ENCODE results near the gene CRHR2. TPM values are rescaled to one million over a fixed set of nuclear protein-coding genes. Genes with fewer than 3 reads are reported as not detected.

Gene CRHR2
- total and polyA plus RNA-seq, 4 donors: 0.02 to 0.20 TPM; not detected in 2

DNA sequence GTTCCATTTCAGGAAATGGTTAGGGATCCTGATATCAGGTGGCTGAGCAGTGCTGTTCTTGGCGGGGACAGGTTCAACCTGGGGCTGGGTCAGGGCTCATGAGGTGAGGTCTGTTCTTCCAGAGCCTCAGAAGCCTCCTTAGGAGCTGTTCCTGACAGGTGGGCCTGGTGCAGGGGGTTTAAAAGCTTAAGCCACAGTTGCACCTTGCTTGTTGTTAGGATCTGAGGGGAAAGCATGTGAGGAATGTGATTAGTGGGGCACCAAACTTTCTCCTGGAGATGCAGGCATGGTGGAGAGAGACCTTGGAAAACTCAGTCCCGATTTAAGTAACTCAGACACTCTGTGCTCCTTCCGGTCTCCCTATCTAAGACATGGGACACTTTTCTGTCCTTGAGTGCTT, 18.7 kb upstream of the CRHR2 start:
- Histone ChIP-seq H3K36me3 (ENCODE audit: control insufficient read depth in 4 of 4, insufficient read depth in 4 of 4, low read length in 4 of 4) (no peaks in the 10 kb centered on the region), H3K4me1 (ENCODE audit: control insufficient read depth in 5 of 5, insufficient read depth in 5 of 5, low read length in 5 of 5) (peaks cover 0 to 14% (median 0%) of the 10 kb centered on the region in 5 donors), H3K4me3 (no peak overlapping the region), H3K9me3 (ENCODE audit: control insufficient read depth in 4 of 4, insufficient read depth in 3 of 4, low read length in 3 of 4) (no peaks in the 10 kb centered on the region), H3K27me3 (ENCODE audit: control insufficient read depth in 3 of 3, insufficient read depth in 3 of 3, low read length in 2 of 3) (no peaks in the 10 kb centered on the region), H3K27ac (ENCODE audit: low read depth in 1 of 2, low read length in 1 of 2) (no peak overlapping the region), H3K9ac (ENCODE audit: insufficient read depth in 1 of 2, low read length in 2 of 2) (no peak overlapping the region)
- WGBS, 2 donors: 76 to 83% methylated on average over 3 of the region's 3 CpGs
- no peak for ATAC-seq (ENCODE audit: insufficient read depth, low FRiP score)
- DNase-seq: no peak
- TF ChIP-seq, protein P1, sequence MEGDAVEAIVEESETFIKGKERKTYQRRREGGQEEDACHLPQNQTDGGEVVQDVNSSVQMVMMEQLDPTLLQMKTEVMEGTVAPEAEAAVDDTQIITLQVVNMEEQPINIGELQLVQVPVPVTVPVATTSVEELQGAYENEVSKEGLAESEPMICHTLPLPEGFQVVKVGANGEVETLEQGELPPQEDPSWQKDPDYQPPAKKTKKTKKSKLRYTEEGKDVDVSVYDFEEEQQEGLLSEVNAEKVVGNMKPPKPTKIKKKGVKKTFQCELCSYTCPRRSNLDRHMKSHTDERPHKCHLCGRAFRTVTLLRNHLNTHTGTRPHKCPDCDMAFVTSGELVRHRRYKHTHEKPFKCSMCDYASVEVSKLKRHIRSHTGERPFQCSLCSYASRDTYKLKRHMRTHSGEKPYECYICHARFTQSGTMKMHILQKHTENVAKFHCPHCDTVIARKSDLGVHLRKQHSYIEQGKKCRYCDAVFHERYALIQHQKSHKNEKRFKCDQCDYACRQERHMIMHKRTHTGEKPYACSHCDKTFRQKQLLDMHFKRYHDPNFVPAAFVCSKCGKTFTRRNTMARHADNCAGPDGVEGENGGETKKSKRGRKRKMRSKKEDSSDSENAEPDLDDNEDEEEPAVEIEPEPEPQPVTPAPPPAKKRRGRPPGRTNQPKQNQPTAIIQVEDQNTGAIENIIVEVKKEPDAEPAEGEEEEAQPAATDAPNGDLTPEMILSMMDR (IDR thresholded peaks at IDR 0.05; ENCODE audit: control extremely low read depth, extremely low read depth): no peak

DNA sequence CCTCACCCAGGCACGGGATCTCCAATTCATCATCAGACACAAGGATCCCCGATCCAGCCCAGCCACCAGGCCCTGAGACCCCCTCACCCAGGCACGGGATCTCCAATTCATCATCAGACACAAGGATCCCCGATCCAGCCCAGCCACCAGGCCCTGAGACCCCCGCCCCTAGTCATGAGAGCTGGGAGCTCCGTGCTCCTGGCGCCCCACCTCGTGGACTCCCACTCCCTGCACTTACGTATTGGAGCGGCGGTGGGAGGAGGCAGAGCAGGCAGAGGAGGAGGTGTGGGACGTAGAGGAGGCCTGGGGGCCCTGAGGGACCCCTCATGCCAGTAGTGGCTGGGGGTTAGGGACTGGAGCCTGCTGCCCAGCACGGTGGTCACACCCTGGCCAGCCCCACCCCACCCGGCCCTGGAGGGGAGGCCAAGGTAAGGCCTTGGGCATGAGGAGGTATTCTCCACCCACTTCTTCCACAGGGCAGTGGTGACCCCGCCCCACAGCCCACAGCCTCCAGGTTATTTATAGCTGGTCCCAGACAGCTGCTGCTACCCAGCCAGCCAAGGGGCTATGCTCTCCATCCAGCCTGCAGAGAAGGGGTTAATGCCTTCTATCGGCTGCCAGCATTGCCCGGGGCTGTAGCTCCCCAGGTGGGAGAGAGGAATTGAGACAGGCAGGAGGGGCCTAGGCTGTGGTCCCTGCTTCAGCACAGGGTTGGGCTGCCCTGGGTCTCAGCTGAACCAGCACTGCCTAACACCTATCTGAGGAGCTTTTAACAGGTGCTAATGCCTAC, 17.6 kb upstream of the CRHR2 start:
- WGBS, 2 donors: 66 to 78% methylated on average over 17 of the region's 17 CpGs
- no peak overlapping the region for H3K9ac ChIP-seq (ENCODE audit: insufficient read depth in 1 of 2, low read length in 2 of 2)

DNA sequence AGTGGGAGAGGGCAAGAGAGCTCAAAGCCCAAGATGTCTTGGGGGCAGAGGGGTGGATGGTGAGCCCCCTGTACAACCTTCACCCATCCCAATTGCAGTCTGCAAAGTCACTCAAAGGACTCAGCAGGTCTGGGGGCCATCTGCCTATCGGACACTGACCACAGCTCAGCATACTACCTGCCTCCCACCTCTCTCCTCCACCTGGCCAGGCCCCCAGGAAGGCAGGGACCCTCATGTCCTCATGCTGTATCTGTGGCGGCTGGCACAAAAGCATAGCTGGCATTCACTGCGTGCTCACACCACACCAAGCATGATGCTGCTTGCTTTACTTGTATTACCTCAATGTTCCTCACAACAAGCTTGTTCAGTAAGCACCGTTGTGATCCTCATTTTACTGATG, 16.2 kb upstream of the CRHR2 start:
- WGBS, 2 donors: 79 to 92% methylated on average over 4 of the region's 4 CpGs

More for the DNA sequence above, 17.6 kb upstream of the CRHR2 start:
- ATAC-seq (ENCODE audit: insufficient read depth, low FRiP score) (no peak), DNase-seq (no peak)
- TF ChIP-seq, protein P1 (IDR thresholded peaks at IDR 0.05; ENCODE audit: control extremely low read depth, extremely low read depth): no peak
- no peak overlapping the region for H3K4me3 ChIP-seq
- H3K27me3 ChIP-seq (ENCODE audit: control insufficient read depth in 3 of 3, insufficient read depth in 3 of 3, low read length in 2 of 3): no peaks in the 10 kb centered on the region
- no peak overlapping the region for H3K27ac ChIP-seq (ENCODE audit: low read depth in 1 of 2, low read length in 1 of 2)
- no peaks in the 10 kb centered on the region for H3K9me3 ChIP-seq (ENCODE audit: control insufficient read depth in 4 of 4, insufficient read depth in 3 of 4, low read length in 3 of 4)
- H3K4me1 ChIP-seq (ENCODE audit: control insufficient read depth in 5 of 5, insufficient read depth in 5 of 5, low read length in 5 of 5): peaks cover 0 to 17% (median 0%) of the 10 kb centered on the region in 5 donors
- no peaks in the 10 kb centered on the region for H3K36me3 ChIP-seq (ENCODE audit: control insufficient read depth in 4 of 4, insufficient read depth in 4 of 4, low read length in 4 of 4)

More for the DNA sequence above, 16.2 kb upstream of the CRHR2 start:
- H3K9ac ChIP-seq (ENCODE audit: insufficient read depth in 1 of 2, low read length in 2 of 2): no peak overlapping the region
- no peak for ATAC-seq (ENCODE audit: insufficient read depth, low FRiP score)
- no peaks in the 10 kb centered on the region for H3K36me3 ChIP-seq (ENCODE audit: control insufficient read depth in 4 of 4, insufficient read depth in 4 of 4, low read length in 4 of 4)
- no peaks in the 10 kb centered on the region for H3K9me3 ChIP-seq (ENCODE audit: control insufficient read depth in 4 of 4, insufficient read depth in 3 of 4, low read length in 3 of 4)
- TF ChIP-seq, protein P1 (IDR thresholded peaks at IDR 0.05; ENCODE audit: control extremely low read depth, extremely low read depth): no peak
- DNase-seq: no peak
- peak overlapping the region in 1 of 2 donors; percentile 12 for H3K27ac ChIP-seq (ENCODE audit: low read depth in 1 of 2, low read length in 1 of 2)
- H3K4me1 ChIP-seq (ENCODE audit: control insufficient read depth in 5 of 5, insufficient read depth in 5 of 5, low read length in 5 of 5): peaks cover 0 to 17% (median 0%) of the 10 kb centered on the region in 5 donors
- H3K27me3 ChIP-seq (ENCODE audit: control insufficient read depth in 3 of 3, insufficient read depth in 3 of 3, low read length in 2 of 3): no peaks in the 10 kb centered on the region
- no peak overlapping the region for H3K4me3 ChIP-seq

All from lung (tissue), 12 donors.